GM23338 (cell line): Measurements from ENCODE around the gene MERTK. TPM values are rescaled to one million over a fixed set of nuclear protein-coding genes. Genes with fewer than 3 reads are reported as not detected.

Source experiments
- ATAC-seq: fragments of 200-7000 bp; cut with Tn5 transposase; 3 replicates; pipeline ENCODE4 v1.9.1; 2020
- DNase-seq: peaks from one replicate; pipeline ENCODE4 v3.0.0-alpha.2; 2015; ENCODE audit warnings: low spot score
- H2AFZ ChIP-seq: fragments of 200-600 bp; sonication (generic); 2 replicates; pipeline ENCODE4 v1.8.0; 2016; ENCODE audit warnings: antibody characterized with exemption, mild to moderate bottlenecking, moderate library complexity
- H3F3A ChIP-seq: fragments of 200-600 bp; sonication (generic); replicated peaks from 2 replicates; pipeline ENCODE4 v1.8.0; 2017; ENCODE audit warnings: antibody characterized with exemption, mixed run types, low read depth
- H3K27ac ChIP-seq: fragments of 200-600 bp; sonication (generic); 2 replicates; pipeline ENCODE4 v1.6.1; 2016; ENCODE audit warnings: low read depth
- H3K27me3 ChIP-seq: fragments of 200-600 bp; sonication (generic); 2 replicates; pipeline ENCODE4 v1.8.0; 2016; ENCODE audit warnings: mild to moderate bottlenecking, mixed run types, moderate library complexity; ENCODE audit not compliant: insufficient read depth
- H3K36me3 ChIP-seq: fragments of 200-600 bp; sonication (generic); 2 replicates; pipeline ENCODE4 v1.8.0; 2016; ENCODE audit warnings: mild to moderate bottlenecking; ENCODE audit not compliant: insufficient read depth
- H3K4me1 ChIP-seq: fragments of 200-600 bp; sonication (generic); 2 replicates; pipeline ENCODE4 v1.8.0; 2016; ENCODE audit warnings: mild to moderate bottlenecking, moderate library complexity; ENCODE audit not compliant: insufficient read depth
- H3K4me2 ChIP-seq: fragments of 200-600 bp; sonication (generic); 2 replicates; pipeline ENCODE4 v1.7.1; 2017; ENCODE audit warnings: mixed run types
- H3K4me3 ChIP-seq: fragments of 200-600 bp; sonication (generic); 2 replicates; pipeline ENCODE4 v1.6.1; 2016; ENCODE audit warnings: mixed run types
- H3K79me2 ChIP-seq: fragments of 200-600 bp; sonication (generic); replicated peaks from 2 replicates; pipeline ENCODE4 v1.8.0; 2017; ENCODE audit warnings: mild to moderate bottlenecking; ENCODE audit not compliant: insufficient read depth
- H3K9me2 ChIP-seq: fragments of 200-600 bp; sonication (generic); 2 replicates; pipeline ENCODE4 v1.8.0; 2017; ENCODE audit not compliant: insufficient read depth
- H4K20me1 ChIP-seq: fragments of 200-600 bp; sonication (generic); replicated peaks from 2 replicates; pipeline ENCODE4 v1.8.0; 2017; ENCODE audit warnings: mild to moderate bottlenecking; ENCODE audit not compliant: insufficient read depth
- H3K27ac Mint-ChIP-seq: 2 replicates; pipeline ENCODE4 v1.8.0; 2020; ENCODE audit warnings: inconsistent platforms, mild to moderate bottlenecking, moderate library complexity, mixed read lengths
- H3K27me3 Mint-ChIP-seq: 3 replicates; pipeline ENCODE4 v1.8.0; 2022; ENCODE audit warnings: low read depth, mild to moderate bottlenecking, moderate library complexity, mixed read lengths, inconsistent platforms; ENCODE audit not compliant: insufficient read depth, poor library complexity
- H3K36me3 Mint-ChIP-seq: 3 replicates; pipeline ENCODE4 v1.8.0; 2021; ENCODE audit warnings: low read depth, mild to moderate bottlenecking, inconsistent platforms, moderate library complexity, mixed read lengths
- H3K4me1 Mint-ChIP-seq: 3 replicates; pipeline ENCODE4 v1.8.0; 2020; ENCODE audit warnings: mild to moderate bottlenecking, inconsistent platforms, mixed read lengths
- H3K4me3 Mint-ChIP-seq: 3 replicates; pipeline ENCODE4 v1.8.0; 2021; ENCODE audit warnings: moderate library complexity, mild to moderate bottlenecking, inconsistent platforms, mixed read lengths
- H3K9me3 Mint-ChIP-seq: 3 replicates; pipeline ENCODE4 v1.8.0; 2020; ENCODE audit warnings: moderate library complexity, mild to moderate bottlenecking, inconsistent platforms, mixed read lengths
- CREB1 ChIP-seq: fragments of 250-450 bp; sonication (Bioruptor Pico); IDR thresholded peaks from 2 replicates; pipeline ENCODE4 v1.5.0; 2020; ENCODE audit warnings: low read depth, mild to moderate bottlenecking, moderate library complexity
- EZH2 ChIP-seq: fragments of 200-600 bp; sonication (generic); IDR thresholded peaks from one replicate; pipeline ENCODE4 v1.8.0; 2017; ENCODE audit warnings: antibody characterized with exemption, mild to moderate bottlenecking, low read depth; ENCODE audit not compliant: unreplicated experiment
- EZH2phosphoT487 ChIP-seq: fragments of 200-600 bp; sonication (generic); IDR thresholded peaks from one replicate; pipeline ENCODE4 v1.8.1; 2018; ENCODE audit warnings: antibody characterized with exemption; ENCODE audit not compliant: unreplicated experiment
- JUNB ChIP-seq: IDR thresholded peaks from one replicate; pipeline ENCODE4 v1.6.1; 2016; ENCODE audit warnings: antibody characterized with exemption; ENCODE audit not compliant: unreplicated experiment
- NANOG ChIP-seq: IDR thresholded peaks from 2 replicates; pipeline ENCODE4 v1.6.1; 2016; ENCODE audit warnings: antibody characterized with exemption, borderline replicate concordance
- POLR2AphosphoS5 ChIP-seq: IDR thresholded peaks from 2 replicates; pipeline ENCODE4 v1.6.1; 2016; ENCODE audit warnings: antibody characterized with exemption, low read depth
- STAT1 ChIP-seq: IDR thresholded peaks from one replicate; pipeline ENCODE4 v1.6.1; 2016; ENCODE audit warnings: antibody characterized with exemption; ENCODE audit not compliant: unreplicated experiment
- ZNF114 ChIP-seq: fragments of 250-450 bp; sonication (Bioruptor Pico); IDR thresholded peaks from 2 replicates; pipeline ENCODE4 v1.5.0; 2020; ENCODE audit warnings: mild to moderate bottlenecking, moderate library complexity
- ZNF331 ChIP-seq: fragments of 250-450 bp; sonication (Bioruptor Pico); IDR thresholded peaks from 2 replicates; pipeline ENCODE4 v1.5.0; 2020; ENCODE audit warnings: low read depth, mild to moderate bottlenecking, moderate library complexity
- polyA plus RNA-seq: library from polyadenylated mRNA; unstranded; fragments of >200 nt; fragmentation: Nextera tagmentation; extraction: Ambion mirVana; gene quantifications from 2 replicates; pipeline ENCODE4 v1.2.1, GENCODE V29; 2016
- total RNA-seq: library from RNA; depleted of rRNA; stranded (reverse); fragments of >200 nt; shearing (Covaris generic); gene quantifications from 2 replicates; pipeline ENCODE4 v1.2.3, GENCODE V29; 2014
- TF ChIP-seq, protein P1 (sequence below): IDR thresholded peaks from 2 replicates; pipeline ENCODE4 v1.6.1; 2016; ENCODE audit warnings: antibody characterized with exemption
- TF ChIP-seq, protein P2 (sequence below): fragments of 250-450 bp; sonication (Bioruptor Pico); IDR thresholded peaks from 2 replicates; pipeline ENCODE4 v1.5.0; 2020; ENCODE audit warnings: mild to moderate bottlenecking, moderate library complexity
- TF ChIP-seq, protein P3 (sequence below), 2 experiments: fragments of 200-600 bp in 1 of 2; sonication (generic) in 1 of 2; conservative IDR thresholded peaks; 2 replicates each; pipeline versions ENCODE4 v1.5.1 to v1.6.1; 2016 to 2017; ENCODE audit warnings: antibody characterized with exemption in 2 of 2, low read depth in 2 of 2, mild to moderate bottlenecking in 2 of 2, moderate library complexity in 1 of 2
- TF ChIP-seq, protein P4 (sequence below): IDR thresholded peaks from one replicate; pipeline ENCODE4 v1.6.1; 2018; ENCODE audit warnings: antibody characterized with exemption; ENCODE audit not compliant: unreplicated experiment

Gene MERTK
- total and polyA plus RNA-seq, 2 experiments from 2014 or later: 3.0 to 9.0 TPM

DNA sequence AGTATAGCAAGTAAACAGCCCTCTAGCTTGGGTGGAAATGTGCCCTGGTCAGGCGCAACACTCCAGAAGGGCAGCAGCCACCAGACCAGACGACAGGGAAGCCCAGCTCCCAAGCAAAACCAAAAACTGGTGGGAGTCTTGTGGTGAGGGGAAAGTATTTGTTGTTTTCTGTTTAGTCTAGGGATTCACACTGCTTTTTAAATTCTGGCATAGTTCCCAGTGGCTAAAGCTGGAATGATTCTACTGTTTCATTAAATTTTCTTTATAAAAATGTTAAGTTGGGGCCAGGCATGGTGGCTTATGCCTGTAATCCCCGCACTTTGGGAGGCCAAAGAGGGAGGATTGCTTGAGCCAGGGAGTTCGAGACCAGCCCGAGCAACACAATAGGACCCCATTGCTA is 38.5 kb downstream of the MERTK start:
- Histone ChIP-seq H3F3A (no peaks in the 10 kb centered on the region), H3K9me2 (no peaks in the 10 kb centered on the region), H3K4me1 (no peaks in the 10 kb centered on the region), H3K79me2 (no peaks in the 10 kb centered on the region), H2AFZ (no peak overlapping the region), H3K27ac (no peak overlapping the region), H3K4me2 (no peak overlapping the region), H4K20me1 (no peaks in the 10 kb centered on the region; the same call in 1 of the 2 replicates), H3K36me3 (no peaks in the 10 kb centered on the region), H3K27me3 (no peaks in the 10 kb centered on the region), H3K4me3 (no peak overlapping the region)
- no peak for ATAC-seq
- H3K4me1 Mint-ChIP-seq: peaks cover 12% of the 10 kb centered on the region
- no peak for DNase-seq
- TF ChIP-seq STAT1: no peak
- TF ChIP-seq, protein P1, sequence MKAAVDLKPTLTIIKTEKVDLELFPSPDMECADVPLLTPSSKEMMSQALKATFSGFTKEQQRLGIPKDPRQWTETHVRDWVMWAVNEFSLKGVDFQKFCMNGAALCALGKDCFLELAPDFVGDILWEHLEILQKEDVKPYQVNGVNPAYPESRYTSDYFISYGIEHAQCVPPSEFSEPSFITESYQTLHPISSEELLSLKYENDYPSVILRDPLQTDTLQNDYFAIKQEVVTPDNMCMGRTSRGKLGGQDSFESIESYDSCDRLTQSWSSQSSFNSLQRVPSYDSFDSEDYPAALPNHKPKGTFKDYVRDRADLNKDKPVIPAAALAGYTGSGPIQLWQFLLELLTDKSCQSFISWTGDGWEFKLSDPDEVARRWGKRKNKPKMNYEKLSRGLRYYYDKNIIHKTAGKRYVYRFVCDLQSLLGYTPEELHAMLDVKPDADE: no peak
- TF ChIP-seq JUNB: no peak
- TF ChIP-seq, protein P2, sequence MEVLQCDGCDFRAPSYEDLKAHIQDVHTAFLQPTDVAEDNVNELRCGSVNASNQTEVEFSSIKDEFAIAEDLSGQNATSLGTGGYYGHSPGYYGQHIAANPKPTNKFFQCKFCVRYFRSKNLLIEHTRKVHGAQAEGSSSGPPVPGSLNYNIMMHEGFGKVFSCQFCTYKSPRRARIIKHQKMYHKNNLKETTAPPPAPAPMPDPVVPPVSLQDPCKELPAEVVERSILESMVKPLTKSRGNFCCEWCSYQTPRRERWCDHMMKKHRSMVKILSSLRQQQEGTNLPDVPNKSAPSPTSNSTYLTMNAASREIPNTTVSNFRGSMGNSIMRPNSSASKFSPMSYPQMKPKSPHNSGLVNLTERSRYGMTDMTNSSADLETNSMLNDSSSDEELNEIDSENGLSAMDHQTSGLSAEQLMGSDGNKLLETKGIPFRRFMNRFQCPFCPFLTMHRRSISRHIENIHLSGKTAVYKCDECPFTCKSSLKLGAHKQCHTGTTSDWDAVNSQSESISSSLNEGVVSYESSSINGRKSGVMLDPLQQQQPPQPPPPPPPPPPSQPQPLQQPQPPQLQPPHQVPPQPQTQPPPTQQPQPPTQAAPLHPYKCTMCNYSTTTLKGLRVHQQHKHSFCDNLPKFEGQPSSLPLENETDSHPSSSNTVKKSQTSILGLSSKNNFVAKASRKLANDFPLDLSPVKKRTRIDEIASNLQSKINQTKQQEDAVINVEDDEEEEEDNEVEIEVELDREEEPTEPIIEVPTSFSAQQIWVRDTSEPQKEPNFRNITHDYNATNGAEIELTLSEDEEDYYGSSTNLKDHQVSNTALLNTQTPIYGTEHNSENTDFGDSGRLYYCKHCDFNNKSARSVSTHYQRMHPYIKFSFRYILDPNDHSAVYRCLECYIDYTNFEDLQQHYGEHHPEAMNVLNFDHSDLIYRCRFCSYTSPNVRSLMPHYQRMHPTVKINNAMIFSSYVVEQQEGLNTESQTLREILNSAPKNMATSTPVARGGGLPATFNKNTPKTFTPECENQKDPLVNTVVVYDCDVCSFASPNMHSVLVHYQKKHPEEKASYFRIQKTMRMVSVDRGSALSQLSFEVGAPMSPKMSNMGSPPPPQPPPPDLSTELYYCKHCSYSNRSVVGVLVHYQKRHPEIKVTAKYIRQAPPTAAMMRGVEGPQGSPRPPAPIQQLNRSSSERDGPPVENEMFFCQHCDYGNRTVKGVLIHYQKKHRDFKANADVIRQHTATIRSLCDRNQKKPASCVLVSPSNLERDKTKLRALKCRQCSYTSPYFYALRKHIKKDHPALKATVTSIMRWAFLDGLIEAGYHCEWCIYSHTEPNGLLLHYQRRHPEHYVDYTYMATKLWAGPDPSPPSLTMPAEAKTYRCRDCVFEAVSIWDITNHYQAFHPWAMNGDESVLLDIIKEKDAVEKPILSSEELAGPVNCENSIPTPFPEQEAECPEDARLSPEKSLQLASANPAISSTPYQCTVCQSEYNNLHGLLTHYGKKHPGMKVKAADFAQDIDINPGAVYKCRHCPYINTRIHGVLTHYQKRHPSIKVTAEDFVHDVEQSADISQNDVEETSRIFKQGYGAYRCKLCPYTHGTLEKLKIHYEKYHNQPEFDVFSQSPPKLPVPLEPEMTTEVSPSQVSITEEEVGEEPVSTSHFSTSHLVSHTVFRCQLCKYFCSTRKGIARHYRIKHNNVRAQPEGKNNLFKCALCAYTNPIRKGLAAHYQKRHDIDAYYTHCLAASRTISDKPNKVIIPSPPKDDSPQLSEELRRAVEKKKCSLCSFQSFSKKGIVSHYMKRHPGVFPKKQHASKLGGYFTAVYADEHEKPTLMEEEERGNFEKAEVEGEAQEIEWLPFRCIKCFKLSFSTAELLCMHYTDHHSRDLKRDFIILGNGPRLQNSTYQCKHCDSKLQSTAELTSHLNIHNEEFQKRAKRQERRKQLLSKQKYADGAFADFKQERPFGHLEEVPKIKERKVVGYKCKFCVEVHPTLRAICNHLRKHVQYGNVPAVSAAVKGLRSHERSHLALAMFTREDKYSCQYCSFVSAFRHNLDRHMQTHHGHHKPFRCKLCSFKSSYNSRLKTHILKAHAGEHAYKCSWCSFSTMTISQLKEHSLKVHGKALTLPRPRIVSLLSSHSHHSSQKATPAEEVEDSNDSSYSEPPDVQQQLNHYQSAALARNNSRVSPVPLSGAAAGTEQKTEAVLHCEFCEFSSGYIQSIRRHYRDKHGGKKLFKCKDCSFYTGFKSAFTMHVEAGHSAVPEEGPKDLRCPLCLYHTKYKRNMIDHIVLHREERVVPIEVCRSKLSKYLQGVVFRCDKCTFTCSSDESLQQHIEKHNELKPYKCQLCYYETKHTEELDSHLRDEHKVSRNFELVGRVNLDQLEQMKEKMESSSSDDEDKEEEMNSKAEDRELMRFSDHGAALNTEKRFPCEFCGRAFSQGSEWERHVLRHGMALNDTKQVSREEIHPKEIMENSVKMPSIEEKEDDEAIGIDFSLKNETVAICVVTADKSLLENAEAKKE (CRISPR knock-in tag): no peak
- no peak for TF ChIP-seq ZNF114 (CRISPR knock-in tag)
- TF ChIP-seq, protein P3, sequence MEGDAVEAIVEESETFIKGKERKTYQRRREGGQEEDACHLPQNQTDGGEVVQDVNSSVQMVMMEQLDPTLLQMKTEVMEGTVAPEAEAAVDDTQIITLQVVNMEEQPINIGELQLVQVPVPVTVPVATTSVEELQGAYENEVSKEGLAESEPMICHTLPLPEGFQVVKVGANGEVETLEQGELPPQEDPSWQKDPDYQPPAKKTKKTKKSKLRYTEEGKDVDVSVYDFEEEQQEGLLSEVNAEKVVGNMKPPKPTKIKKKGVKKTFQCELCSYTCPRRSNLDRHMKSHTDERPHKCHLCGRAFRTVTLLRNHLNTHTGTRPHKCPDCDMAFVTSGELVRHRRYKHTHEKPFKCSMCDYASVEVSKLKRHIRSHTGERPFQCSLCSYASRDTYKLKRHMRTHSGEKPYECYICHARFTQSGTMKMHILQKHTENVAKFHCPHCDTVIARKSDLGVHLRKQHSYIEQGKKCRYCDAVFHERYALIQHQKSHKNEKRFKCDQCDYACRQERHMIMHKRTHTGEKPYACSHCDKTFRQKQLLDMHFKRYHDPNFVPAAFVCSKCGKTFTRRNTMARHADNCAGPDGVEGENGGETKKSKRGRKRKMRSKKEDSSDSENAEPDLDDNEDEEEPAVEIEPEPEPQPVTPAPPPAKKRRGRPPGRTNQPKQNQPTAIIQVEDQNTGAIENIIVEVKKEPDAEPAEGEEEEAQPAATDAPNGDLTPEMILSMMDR (conservative IDR thresholded peaks at IDR 0.05; ENCODE audit: low read depth in 2 of 2): no peak
- no peak for TF ChIP-seq EZH2
- no peak for TF ChIP-seq EZH2phosphoT487
- TF ChIP-seq NANOG: no peak
- TF ChIP-seq, protein P4, sequence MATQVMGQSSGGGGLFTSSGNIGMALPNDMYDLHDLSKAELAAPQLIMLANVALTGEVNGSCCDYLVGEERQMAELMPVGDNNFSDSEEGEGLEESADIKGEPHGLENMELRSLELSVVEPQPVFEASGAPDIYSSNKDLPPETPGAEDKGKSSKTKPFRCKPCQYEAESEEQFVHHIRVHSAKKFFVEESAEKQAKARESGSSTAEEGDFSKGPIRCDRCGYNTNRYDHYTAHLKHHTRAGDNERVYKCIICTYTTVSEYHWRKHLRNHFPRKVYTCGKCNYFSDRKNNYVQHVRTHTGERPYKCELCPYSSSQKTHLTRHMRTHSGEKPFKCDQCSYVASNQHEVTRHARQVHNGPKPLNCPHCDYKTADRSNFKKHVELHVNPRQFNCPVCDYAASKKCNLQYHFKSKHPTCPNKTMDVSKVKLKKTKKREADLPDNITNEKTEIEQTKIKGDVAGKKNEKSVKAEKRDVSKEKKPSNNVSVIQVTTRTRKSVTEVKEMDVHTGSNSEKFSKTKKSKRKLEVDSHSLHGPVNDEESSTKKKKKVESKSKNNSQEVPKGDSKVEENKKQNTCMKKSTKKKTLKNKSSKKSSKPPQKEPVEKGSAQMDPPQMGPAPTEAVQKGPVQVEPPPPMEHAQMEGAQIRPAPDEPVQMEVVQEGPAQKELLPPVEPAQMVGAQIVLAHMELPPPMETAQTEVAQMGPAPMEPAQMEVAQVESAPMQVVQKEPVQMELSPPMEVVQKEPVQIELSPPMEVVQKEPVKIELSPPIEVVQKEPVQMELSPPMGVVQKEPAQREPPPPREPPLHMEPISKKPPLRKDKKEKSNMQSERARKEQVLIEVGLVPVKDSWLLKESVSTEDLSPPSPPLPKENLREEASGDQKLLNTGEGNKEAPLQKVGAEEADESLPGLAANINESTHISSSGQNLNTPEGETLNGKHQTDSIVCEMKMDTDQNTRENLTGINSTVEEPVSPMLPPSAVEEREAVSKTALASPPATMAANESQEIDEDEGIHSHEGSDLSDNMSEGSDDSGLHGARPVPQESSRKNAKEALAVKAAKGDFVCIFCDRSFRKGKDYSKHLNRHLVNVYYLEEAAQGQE: no peak
- no peak for TF ChIP-seq ZNF331 (CRISPR knock-in tag)
- TF ChIP-seq POLR2AphosphoS5: no peak
- TF ChIP-seq CREB1 (CRISPR knock-in tag): no peak
- peaks cover 2% of the 10 kb centered on the region; the same call in 1 of the 3 replicates for H3K9me3 Mint-ChIP-seq
- peaks cover 17% of the 10 kb centered on the region for H3K36me3 Mint-ChIP-seq
- no peak overlapping the region for H3K27ac Mint-ChIP-seq
- peaks cover 1% of the 10 kb centered on the region for H3K27me3 Mint-ChIP-seq
- H3K4me3 Mint-ChIP-seq: no peak overlapping the region
